Hematopoietic multipotent progenitor cell treated with erythropoietin and hydrocortisone succinate and interleukin-3 and kit ligand, for 6 days (in vitro differentiated cells): ENCODE results near the gene SDCCAG8.
A peak's percentile ranks its signal among the peaks of the same experiment; 100 is the strongest.

Experiments used
- DNase-seq: peaks from one replicate; pipeline ENCODE4 v3.0.0-alpha.2; 2015

Gene SDCCAG8

GRCh38 chr1:243341074-243341473 lies 85.2 kb downstream of the SDCCAG8 start:
- DNase-seq: no peak

GRCh38 chr1:243343970-243344937 lies 88.4 kb downstream of the SDCCAG8 start:
- peak; percentile 88 for DNase-seq

GRCh38 chr1:243345205-243345604 lies 89.4 kb downstream of the SDCCAG8 start:
- DNase-seq: peak; percentile 55

DNA sequence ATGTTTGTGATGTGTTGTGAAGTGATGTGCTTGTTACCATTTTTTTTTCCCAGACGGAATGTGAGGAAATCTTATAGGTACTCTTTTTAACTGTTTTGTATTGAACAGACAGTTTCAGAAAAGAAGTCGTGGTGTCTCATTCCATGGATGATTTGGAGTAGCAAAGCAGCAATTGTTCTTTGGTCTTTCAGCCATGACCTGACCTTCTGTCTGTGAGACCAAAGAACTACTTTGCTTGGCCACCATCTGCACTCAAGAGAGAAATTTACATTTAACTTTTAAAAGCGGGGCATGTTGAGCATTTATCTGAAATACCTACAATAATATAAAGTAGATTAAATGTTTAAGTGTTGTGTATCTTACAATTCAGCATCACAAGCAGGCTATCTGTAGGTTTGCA lies 90.2 kb downstream of the SDCCAG8 start:
- no peak for DNase-seq

DNA sequence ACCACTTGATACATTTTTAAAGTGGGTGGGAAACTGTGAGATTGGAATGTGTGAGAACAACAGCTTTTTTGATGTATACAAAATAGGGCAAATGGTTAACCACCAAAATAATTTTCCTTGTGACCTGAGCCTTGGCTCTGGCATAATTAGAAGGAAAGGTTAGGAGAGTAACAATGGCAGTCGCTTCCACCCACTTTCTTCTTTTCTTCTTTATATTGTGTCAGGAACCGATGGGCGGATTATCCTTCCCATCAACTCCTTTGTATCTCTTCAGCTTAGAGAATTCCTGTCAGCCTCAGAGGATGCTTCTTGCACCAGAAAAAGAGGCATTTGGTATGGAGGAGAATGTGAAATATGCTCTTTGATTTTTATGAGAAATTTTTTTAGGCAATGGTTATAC lies 90.6 kb downstream of the SDCCAG8 start:
- DNase-seq: no peak

DNA sequence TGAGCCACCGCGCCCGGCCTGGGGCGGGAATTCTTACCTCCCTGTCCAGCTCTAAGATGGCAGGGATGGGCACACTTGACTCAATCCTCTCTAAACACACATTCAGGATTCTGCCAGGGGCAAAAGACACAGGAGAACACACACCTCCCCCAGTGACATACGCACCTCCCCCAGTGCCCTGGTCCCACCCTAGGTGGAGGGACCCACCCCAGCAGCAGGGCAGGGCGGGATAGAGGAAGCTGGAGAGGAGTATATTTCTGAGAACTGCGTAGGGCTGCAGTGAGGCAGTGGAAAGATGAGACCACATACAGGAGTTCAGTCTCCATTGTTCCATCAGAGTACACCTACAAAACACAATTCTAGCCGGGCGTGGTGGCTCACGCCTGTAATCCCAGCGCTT lies 92.5 kb downstream of the SDCCAG8 start:
- DNase-seq: no peak

DNA sequence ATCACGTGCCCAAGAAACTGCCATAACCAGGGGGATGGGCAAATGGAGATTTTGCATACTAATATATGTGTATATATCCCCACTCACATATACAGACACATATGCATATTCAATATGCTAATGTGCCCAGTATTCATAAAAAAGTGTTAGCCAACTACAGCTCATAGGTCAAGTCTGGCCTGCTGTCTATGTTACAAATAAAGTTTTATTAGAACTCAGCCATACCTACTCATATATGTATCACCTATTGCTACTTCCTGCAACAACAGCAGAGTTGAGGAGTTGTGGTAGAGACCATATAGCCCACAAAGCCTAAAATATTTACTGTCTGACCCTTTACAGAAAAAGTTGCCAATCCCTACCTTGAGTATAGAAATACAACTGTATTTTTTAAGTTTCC lies 93.3 kb downstream of the SDCCAG8 start:
- no peak for DNase-seq

- no peak for DNase-seq
Measured at GRCh38 chr1:243351337-243351736, 95.5 kb downstream of the SDCCAG8 start.

DNA sequence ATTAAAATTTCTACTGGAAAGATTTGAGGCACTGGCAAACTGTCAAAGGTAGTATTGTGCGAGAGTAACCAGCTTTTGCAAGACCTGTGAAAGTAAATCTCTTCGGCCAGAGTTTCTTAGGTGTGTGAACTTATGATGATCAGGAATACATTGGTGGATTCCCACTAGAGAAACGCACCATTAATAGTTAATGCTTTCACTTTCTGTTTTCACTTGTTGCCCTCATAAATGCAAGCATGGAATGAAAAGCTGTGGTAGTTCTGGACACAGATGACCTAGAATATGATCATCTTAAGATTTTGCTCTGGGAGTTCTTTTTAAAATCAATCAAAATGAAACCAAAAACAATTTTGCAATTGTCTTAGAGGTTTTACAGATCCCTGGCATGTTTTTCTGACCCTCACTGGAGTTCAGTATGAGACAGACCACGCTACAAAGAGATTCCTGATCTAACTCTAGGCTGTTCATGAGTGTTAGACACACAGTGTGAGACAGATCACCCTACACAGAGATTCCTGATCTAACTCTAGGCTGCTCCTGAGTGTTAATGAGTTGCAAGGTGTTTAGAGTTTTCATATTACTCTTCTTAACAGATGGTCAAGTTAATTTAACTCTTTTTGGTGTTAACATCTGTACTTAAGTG lies 98.8 kb downstream of the SDCCAG8 start:
- peak; percentile 52 for DNase-seq

DNA sequence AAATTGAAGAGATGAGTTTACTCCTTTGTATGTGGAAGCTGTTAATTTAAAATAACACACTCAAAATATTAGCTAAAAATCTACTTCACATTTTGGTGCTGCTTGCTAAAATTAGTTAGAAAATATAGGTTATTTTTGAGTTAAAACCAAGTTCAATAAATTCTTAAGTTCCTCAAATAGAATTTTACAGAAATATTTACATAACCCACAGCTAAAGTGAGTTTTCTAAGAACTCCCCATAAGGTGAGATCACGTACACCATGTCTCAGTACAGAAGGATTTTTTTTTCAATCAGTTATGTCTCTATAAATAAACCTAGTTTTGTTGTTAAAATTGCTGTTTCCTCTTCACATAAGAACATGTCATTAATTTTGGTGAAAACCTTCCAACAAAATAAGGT lies 108.0 kb downstream of the SDCCAG8 start:
- no peak for DNase-seq

- DNase-seq: no peak
Measured at GRCh38 chr1:243364330-243364729, 108.5 kb downstream of the SDCCAG8 start.

DNA sequence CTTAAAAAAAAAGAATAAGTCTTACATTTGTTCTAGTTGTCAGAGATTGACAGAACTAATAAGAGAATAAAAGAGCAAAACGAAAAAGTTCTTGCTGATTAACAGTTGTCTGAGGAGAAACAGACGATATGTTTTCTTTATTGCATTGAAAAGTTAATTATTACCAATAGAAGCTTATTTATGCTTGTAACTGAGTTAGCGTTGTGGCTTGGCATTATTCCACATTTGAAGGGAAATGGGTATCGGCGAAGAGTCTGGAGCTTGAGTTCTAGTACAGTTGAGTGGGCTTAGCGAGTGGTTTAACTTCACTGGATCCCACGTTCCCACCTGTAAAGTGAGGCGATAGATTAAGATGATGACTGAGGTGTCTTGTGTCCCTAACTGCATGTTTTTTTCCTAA lies 109.0 kb downstream of the SDCCAG8 start:
- no peak for DNase-seq

DNA sequence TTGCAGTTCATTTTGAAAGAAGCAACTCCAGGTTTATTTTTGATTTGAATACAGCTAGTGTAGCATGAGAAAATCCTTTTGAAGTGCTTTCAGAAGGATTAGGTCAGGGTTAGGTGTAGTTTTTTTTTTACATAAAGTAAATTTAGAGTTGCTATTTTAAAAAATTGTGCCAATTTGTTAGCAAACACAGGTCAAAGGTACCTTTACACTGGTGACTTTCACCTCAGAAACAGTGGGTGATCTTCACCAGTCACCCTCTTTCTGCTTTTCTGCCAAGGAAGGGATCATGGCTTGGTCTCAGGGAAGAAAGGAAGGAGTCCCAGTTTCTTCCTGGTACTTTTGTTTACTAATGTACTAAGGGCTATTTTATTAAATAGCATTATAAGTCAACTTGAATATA lies 111.5 kb downstream of the SDCCAG8 start:
- DNase-seq: no peak

- no peak for DNase-seq
Measured at GRCh38 chr1:243374412-243374811, 118.6 kb downstream of the SDCCAG8 start.

GRCh38 chr1:243375596-243375995 lies 119.8 kb downstream of the SDCCAG8 start:
- no peak for DNase-seq

DNA sequence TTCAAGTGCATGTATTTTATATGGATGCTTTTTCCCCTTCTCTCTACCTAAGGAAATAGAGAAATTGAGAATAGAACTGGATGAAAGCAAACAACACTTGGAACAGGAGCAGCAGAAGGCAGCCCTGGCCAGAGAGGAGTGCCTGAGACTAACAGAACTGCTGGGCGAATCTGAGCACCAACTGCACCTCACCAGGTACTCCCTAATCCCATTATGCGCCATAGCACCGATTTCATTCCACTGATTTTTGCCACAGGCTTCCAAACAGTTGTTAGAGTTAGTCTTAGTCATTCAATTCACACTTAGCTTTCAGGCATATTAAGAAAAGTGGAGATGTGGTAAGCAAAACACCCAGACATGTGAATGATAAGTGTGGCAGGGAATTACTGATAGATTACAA lies 122.8 kb downstream of the SDCCAG8 start:
- DNase-seq: no peak

GRCh38 chr1:243379208-243379607 lies 123.4 kb downstream of the SDCCAG8 start:
- DNase-seq: no peak

DNA sequence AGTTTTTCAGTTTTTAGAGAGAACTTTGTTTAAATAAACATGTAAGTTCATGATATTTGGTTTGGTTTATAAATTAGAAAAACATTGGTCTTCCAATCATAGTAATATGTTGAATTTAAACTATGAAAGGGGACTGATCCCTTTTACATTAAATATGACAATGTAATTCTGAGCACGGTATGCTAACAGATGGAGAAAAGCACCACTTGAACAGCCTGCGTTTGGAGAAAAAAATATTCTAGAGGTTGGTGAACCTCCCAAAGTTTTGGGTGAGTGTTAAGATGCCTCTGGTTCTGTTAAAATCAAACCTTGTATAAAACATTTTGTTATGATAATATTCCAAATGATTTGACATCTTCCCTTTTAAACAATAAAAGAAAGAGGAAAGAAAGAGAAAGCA lies 123.9 kb downstream of the SDCCAG8 start:
- DNase-seq: no peak

DNA sequence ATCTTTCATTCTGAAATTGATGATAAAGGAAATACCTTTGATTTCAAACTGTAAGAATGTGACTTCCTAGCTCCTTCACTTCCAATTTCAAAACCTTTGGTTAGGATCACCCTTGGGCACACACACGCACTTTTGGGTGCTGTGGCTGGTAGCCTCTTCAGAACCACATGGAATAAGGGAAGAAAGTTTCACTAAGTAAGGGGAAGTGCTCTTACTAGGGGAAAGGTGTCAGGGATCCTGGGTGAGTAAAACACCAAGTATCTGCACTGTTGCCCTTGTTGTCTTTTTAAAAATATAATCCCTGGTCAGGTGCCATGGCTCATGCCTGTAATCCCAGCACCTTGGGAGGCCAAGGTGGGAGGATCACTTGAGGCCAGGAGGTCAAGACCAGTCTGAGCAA lies 132.4 kb downstream of the SDCCAG8 start:
- no peak for DNase-seq

- DNase-seq: peak; percentile 14
Measured at GRCh38 chr1:243390162-243390791, 134.4 kb downstream of the SDCCAG8 start.

DNA sequence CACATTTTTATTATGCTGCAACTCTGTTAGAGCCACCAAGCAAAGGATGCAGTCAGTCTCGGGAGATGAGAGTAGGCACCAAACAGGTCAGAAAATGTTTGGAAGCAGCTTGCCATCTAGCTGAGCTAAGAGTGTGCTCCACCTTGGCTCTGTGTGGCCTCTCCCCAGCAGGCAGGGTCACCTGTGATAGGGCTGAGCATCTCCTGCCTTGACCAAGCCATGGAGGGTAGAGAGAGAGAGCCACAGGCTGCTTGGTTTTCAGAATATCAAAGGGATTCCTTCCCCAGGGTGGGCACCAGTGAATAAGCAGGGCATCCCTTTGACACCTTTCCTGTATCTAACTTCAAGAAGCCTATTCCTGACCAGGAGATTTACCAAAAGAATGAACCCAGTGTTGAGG lies 135.5 kb downstream of the SDCCAG8 start:
- no peak for DNase-seq

- DNase-seq: peak; percentile 88
Measured at GRCh38 chr1:243393096-243393495, 137.3 kb downstream of the SDCCAG8 start.

GRCh38 chr1:243394066-243394465 lies 138.2 kb downstream of the SDCCAG8 start:
- no peak for DNase-seq
